Activated CD8-positive, alpha-beta T cell treated with anti-CD3 and anti-CD28 coated beads for 36 hours (primary cell): Measurements from ENCODE around the gene WDR18. TPM values are rescaled to one million over a fixed set of nuclear protein-coding genes. Genes with fewer than 3 reads are reported as not detected.

Experiments
- ATAC-seq: fragments of 200-7000 bp; cut with Tn5 transposase; one replicate; pipeline ENCODE4 v1.10.0; 2021; ENCODE audit warnings: mild to moderate bottlenecking, moderate library complexity
- CTCF ChIA-PET: fragments of 350-600 bp; sonication (Branson Sonifier 250); formaldehyde crosslinking; loops from one replicate; lab custom pipeline; 2021; ENCODE audit warnings: antibody characterized with exemption; lab: Charles Lee
- POLR2A ChIA-PET: fragments of 350-600 bp; sonication (Branson Sonifier 250); formaldehyde crosslinking; loops from one replicate; lab custom pipeline; 2021; ENCODE audit warnings: antibody characterized with exemption; lab: Charles Lee
- DNase-seq: peaks from one replicate; pipeline ENCODE4 v3.0.0-alpha.2; 2020
- H3K27ac Mint-ChIP-seq: one replicate; pipeline ENCODE4 v1.8.0; 2021; ENCODE audit warnings: mild to moderate bottlenecking, mixed read lengths
- H3K27me3 Mint-ChIP-seq: one replicate; pipeline ENCODE4 v1.8.0; 2021; ENCODE audit warnings: mixed read lengths
- H3K36me3 Mint-ChIP-seq: one replicate; pipeline ENCODE4 v1.8.0; 2021; ENCODE audit warnings: low read depth, mixed read lengths
- H3K4me1 Mint-ChIP-seq: one replicate; pipeline ENCODE4 v1.8.0; 2021; ENCODE audit warnings: low read depth, mixed read lengths
- H3K4me3 Mint-ChIP-seq: one replicate; pipeline ENCODE4 v1.8.0; 2021; ENCODE audit warnings: mild to moderate bottlenecking, moderate library complexity, mixed read lengths
- H3K9me3 Mint-ChIP-seq: one replicate; pipeline ENCODE4 v1.8.0; 2021; ENCODE audit warnings: mixed read lengths
- CTCF ChIP-seq: fragments of 200-600 bp; IDR thresholded peaks from one replicate; pipeline ENCODE4 v1.8.0; 2022; ENCODE audit warnings: antibody characterized with exemption, mild to moderate bottlenecking
- intact Hi-C: fragments of 100-400 bp; cut with micrococcal nuclease; formaldehyde crosslinking; loops from one replicate; pipeline ENCODE4 v1.10.0; 2022
- total RNA-seq, 2 experiments: library from RNA; stranded (reverse); gene quantifications; one replicate each; pipeline ENCODE4 v1.2.3, GENCODE V29; 2021

The WDR18 gene
- total RNA-seq, 2 experiments from 2014 or later = 75.3 to 78.1 TPM

GRCh38 chr19:1008268-1009040 lies 24.3 kb downstream of the WDR18 start:
- H3K9me3 Mint-ChIP-seq = no peaks in the 10 kb centered on the region
- ChIA-PET CTCF (interaction anchor here (1.1 kb wide), 1 partner anchor 114 kb away, joined by 4 read pairs; no protein-coding TSS in a partner anchor), POLR2A (no interaction called here)
- intact Hi-C loops = no loop called here
- no peaks in the 10 kb centered on the region for H3K4me1 Mint-ChIP-seq
- TF ChIP-seq CTCF = no peak
- ATAC-seq (no peak), DNase-seq (no peak)
- H3K27ac Mint-ChIP-seq = no peak overlapping the region
- H3K27me3 Mint-ChIP-seq = no peaks in the 10 kb centered on the region
- H3K36me3 Mint-ChIP-seq = peaks cover 5% of the 10 kb centered on the region
- no peak overlapping the region for H3K4me3 Mint-ChIP-seq

GRCh38 chr19:1009041-1009980 lies 25.2 kb downstream of the WDR18 start:
- ChIA-PET CTCF (interaction anchor here (1.1 to 1.3 kb wide), 2 partner anchors 8 to 10 kb away, joined by 3 read pairs; no protein-coding TSS in a partner anchor), POLR2A (interaction anchor here (0.5 to 1.5 kb wide), 3 partner anchors 11 to 161 kb away, joined by 3 to 4 read pairs (median 3); no protein-coding TSS in a partner anchor)
- no peak for TF ChIP-seq CTCF
- no peak for ATAC-seq
- intact Hi-C loops = no loop called here
- H3K9me3 Mint-ChIP-seq = no peaks in the 10 kb centered on the region
- no peak overlapping the region for H3K4me3 Mint-ChIP-seq
- H3K27me3 Mint-ChIP-seq = no peaks in the 10 kb centered on the region
- peaks cover 2% of the 10 kb centered on the region for H3K4me1 Mint-ChIP-seq
- no peak overlapping the region for H3K27ac Mint-ChIP-seq
- no peak for DNase-seq
- H3K36me3 Mint-ChIP-seq = peaks cover 5% of the 10 kb centered on the region

- Mint-ChIP-seq H3K36me3 (peaks cover 5% of the 10 kb centered on the region), H3K4me1 (peaks cover 2% of the 10 kb centered on the region), H3K27ac (no peak overlapping the region), H3K4me3 (no peak overlapping the region), H3K9me3 (no peaks in the 10 kb centered on the region), H3K27me3 (no peaks in the 10 kb centered on the region)
- ChIA-PET CTCF (interaction anchor here (1.1 to 1.3 kb wide), 2 partner anchors 9 kb away, joined by 3 read pairs; no protein-coding TSS in a partner anchor), POLR2A (interaction anchor here (0.5 to 1.5 kb wide), 3 partner anchors 10 to 162 kb away, joined by 3 to 4 read pairs (median 3); no protein-coding TSS in a partner anchor)
- no peak for TF ChIP-seq CTCF
- ATAC-seq (no peak), DNase-seq (no peak)
- intact Hi-C loops = no loop called here
Measured at GRCh38 chr19:1009981-1010538, 25.9 kb downstream of the WDR18 start.

- H3K4me1 Mint-ChIP-seq = peaks cover 6% of the 10 kb centered on the region
- POLR2A ChIA-PET = interaction anchor here (1.5 kb wide), 1 partner anchor 9 kb away, joined by 4 read pairs; no protein-coding TSS in a partner anchor
- H3K36me3 Mint-ChIP-seq = peaks cover 5% of the 10 kb centered on the region
- no peak for TF ChIP-seq CTCF
- DNase-seq (no peak), ATAC-seq (no peak)
- intact Hi-C loops = no loop called here
- no peaks in the 10 kb centered on the region for H3K9me3 Mint-ChIP-seq
- H3K4me3 Mint-ChIP-seq = no peak overlapping the region
- CTCF ChIA-PET = interaction anchor here (1.1 to 1.3 kb wide), 2 partner anchors 8 to 9 kb away, joined by 3 read pairs; no protein-coding TSS in a partner anchor
- H3K27me3 Mint-ChIP-seq = no peaks in the 10 kb centered on the region
- no peak overlapping the region for H3K27ac Mint-ChIP-seq
Measured at GRCh38 chr19:1010586-1011510, 26.7 kb downstream of the WDR18 start.
